Uterus (tissue), 4 donors: ENCODE data around the gene DOP1A. TPM values are rescaled to one million over a fixed set of nuclear protein-coding genes. Genes with fewer than 3 reads are reported as not detected.

Experiments
- DNase-seq, 2 donors: peaks; one replicate each; pipeline ENCODE4 v3.0.0-alpha.2; 2019 to 2020
- H3K27ac ChIP-seq, 2 donors: fragments of 200-600 bp; sonication (generic); 1 replicate in 1 of 2; 2 replicates in 1 of 2; pipeline ENCODE4 v1.5.1; 2016 to 2018
- H3K27me3 ChIP-seq, 2 donors: fragments of 200-600 bp; sonication (generic); one replicate each; pipeline ENCODE4 v1.5.1; 2018 to 2019; ENCODE audit warnings: control low read depth in 1 of 2
- H3K36me3 ChIP-seq, 2 donors: fragments of 200-600 bp; sonication (generic); one replicate each; pipeline ENCODE4 v1.5.1; 2019; ENCODE audit warnings: control low read depth in 1 of 2
- H3K4me1 ChIP-seq, 2 donors: fragments of 200-600 bp; sonication (generic); one replicate each; pipeline ENCODE4 v1.5.1; 2018 to 2019; ENCODE audit warnings: control low read depth in 1 of 2
- H3K4me3 ChIP-seq, 2 donors: fragments of 200-600 bp; sonication (generic); 1 replicate in 1 of 2; 2 replicates in 1 of 2; pipeline ENCODE4 v1.5.1; 2018 to 2019; ENCODE audit warnings: mild to moderate bottlenecking in 1 of 2
- H3K9me3 ChIP-seq, 2 donors: fragments of 200-600 bp; sonication (generic); one replicate each; pipeline ENCODE4 v1.5.1; 2019; ENCODE audit warnings: control low read depth in 1 of 2
- CTCF ChIP-seq, 4 experiments: fragments of 200-600 bp in 2 of 4; fragments of 450-650 bp in 2 of 4; sonication (generic) in 2 of 4; IDR thresholded peaks; one replicate each; pipeline ENCODE4 v1.5.1; 2016 to 2019; ENCODE audit warnings: antibody characterized with exemption in 4 of 4, mild to moderate bottlenecking in 2 of 4, moderate library complexity in 1 of 4
- POLR2A ChIP-seq, 2 donors: fragments of 450-650 bp; IDR thresholded peaks; one replicate each; pipeline ENCODE4 v1.6.1; 2016; ENCODE audit warnings: antibody characterized with exemption in 2 of 2, mild to moderate bottlenecking in 1 of 2, moderate library complexity in 1 of 2
- intact Hi-C: fragments of 100-400 bp; cut with DNase I; formaldehyde crosslinking; loops from one replicate; pipeline ENCODE4 v1.15.1; 2023; ENCODE audit warnings: low total_unique reads
- total RNA-seq, 4 donors: library from RNA; depleted of rRNA in 3 of 4; stranded (reverse); fragments of >200 nt in 3 of 4; gene quantifications; one replicate each; pipeline versions ENCODE4 v1.1.0 to v1.2.4, GENCODE V29; 2014 to 2023
- donor health status: DM: yes; HTN: yes; CAD: no.

The DOP1A gene
- total RNA-seq, 4 donors from 2014 or later = 12.9 to 88.8 (median 31.7) TPM

DNA sequence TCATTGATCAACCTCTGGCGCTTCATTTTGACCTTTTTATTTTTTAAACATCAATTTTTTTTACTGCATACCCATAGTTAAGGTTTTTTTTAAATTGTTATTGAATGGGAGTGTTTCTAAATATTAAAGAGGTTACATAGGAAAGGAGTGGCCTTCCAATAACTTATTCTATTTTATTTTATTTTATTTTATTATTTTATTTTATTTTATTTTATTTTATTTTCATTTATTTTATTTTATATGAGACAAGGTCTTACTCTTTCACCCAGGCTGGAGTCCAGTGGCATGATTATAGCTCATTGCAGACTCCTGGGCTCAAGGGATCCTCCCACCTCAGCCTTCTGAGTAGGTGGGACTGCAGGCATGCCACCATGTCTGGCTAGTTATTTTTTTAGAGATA is 30.2 kb downstream of the DOP1A start:
- TF ChIP-seq CTCF (IDR thresholded peaks at IDR 0.05) (no peak), POLR2A (IDR thresholded peaks at IDR 0.05) (no peak)
- H3K27me3 ChIP-seq = no peaks in the 10 kb centered on the region
- intact Hi-C loops = no loop called here
- no peak for DNase-seq
- H3K4me1 ChIP-seq = no peaks in the 10 kb centered on the region
- no peaks in the 10 kb centered on the region for H3K9me3 ChIP-seq
- no peak overlapping the region for H3K4me3 ChIP-seq
- no peaks in the 10 kb centered on the region for H3K36me3 ChIP-seq
- H3K27ac ChIP-seq = no peak overlapping the region

DNA sequence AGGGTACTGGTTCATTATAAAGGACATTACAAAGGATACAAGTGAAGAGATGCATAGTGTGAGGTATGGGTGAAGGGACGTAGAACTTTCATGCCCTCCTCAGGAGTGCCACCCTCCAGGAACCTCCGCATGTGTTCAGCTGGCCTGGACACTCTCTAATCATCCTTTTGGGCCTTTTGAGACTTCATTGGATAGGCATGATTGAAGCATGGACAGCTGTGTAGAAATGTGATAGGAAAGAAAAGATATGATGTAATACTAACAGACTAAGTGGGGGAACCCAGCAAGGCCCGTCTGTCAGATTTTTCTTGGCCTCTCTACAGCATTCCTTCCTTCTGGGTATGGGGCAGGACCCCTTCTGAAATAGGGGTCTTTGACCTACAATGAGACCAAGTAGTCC is 31.1 kb downstream of the DOP1A start:
- intact Hi-C loops = no loop called here
- DNase-seq = no peak
- H3K4me1 ChIP-seq = no peaks in the 10 kb centered on the region
- no peak overlapping the region for H3K4me3 ChIP-seq
- H3K27me3 ChIP-seq = no peaks in the 10 kb centered on the region
- H3K9me3 ChIP-seq = no peaks in the 10 kb centered on the region
- no peak for TF ChIP-seq CTCF (IDR thresholded peaks at IDR 0.05)
- TF ChIP-seq POLR2A (IDR thresholded peaks at IDR 0.05) = no peak
- H3K36me3 ChIP-seq = no peaks in the 10 kb centered on the region
- no peak overlapping the region for H3K27ac ChIP-seq

DNA sequence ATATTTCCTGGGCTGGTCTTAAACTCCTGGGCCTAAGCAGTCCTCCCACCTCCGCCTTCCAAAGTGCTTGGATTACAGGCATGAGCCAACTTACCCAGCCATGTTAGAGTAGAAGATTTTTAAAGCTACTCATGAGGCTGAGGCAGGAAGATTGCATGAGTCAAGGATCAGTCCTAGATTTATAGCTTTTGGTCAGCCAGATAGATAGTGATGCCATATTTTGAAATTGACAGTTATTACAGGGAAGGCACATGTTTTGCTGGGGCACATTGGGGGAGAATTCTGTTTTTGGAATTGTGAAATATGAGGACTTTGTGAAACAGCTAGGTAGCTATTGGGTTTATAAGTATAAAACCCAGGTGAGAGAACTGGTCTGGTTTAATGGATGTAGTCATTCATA is 40.9 kb downstream of the DOP1A start:
- Histone ChIP-seq H3K27me3 (no peaks in the 10 kb centered on the region), H3K36me3 (no peaks in the 10 kb centered on the region), H3K27ac (no peak overlapping the region), H3K4me1 (no peaks in the 10 kb centered on the region), H3K9me3 (no peaks in the 10 kb centered on the region), H3K4me3 (no peak overlapping the region)
- intact Hi-C loops = no loop called here
- no peak for DNase-seq
- TF ChIP-seq CTCF (IDR thresholded peaks at IDR 0.05) = no peak
- TF ChIP-seq POLR2A (IDR thresholded peaks at IDR 0.05) = no peak

- peaks cover 0 to 2% of the 10 kb centered on the region in 2 donors for H3K36me3 ChIP-seq
- H3K4me1 ChIP-seq = no peaks in the 10 kb centered on the region
- no peaks in the 10 kb centered on the region for H3K27me3 ChIP-seq
- H3K4me3 ChIP-seq = no peak overlapping the region
- no peaks in the 10 kb centered on the region for H3K9me3 ChIP-seq
- no peak overlapping the region for H3K27ac ChIP-seq
- intact Hi-C loops = no loop called here
- TF ChIP-seq POLR2A (IDR thresholded peaks at IDR 0.05) (no peak), CTCF (IDR thresholded peaks at IDR 0.05) (no peak)
- no peak for DNase-seq
These were observed 45.8 kb downstream of the DOP1A start for GRCh38 chr6:83113258-83113657.

- Histone ChIP-seq H3K9me3 (no peaks in the 10 kb centered on the region), H3K4me3 (no peak overlapping the region), H3K27ac (no peak overlapping the region), H3K27me3 (no peaks in the 10 kb centered on the region), H3K4me1 (no peaks in the 10 kb centered on the region), H3K36me3 (peaks cover 0 to 2% of the 10 kb centered on the region in 2 donors)
- intact Hi-C loops = no loop called here
- TF ChIP-seq POLR2A (IDR thresholded peaks at IDR 0.05) (no peak), CTCF (IDR thresholded peaks at IDR 0.05) (no peak)
- DNase-seq = no peak
These were observed 46.7 kb downstream of the DOP1A start for GRCh38 chr6:83114164-83114563.
